Measurements from ENCODE around the gene RSPO4. TPM values are rescaled to one million over a fixed set of nuclear protein-coding genes. Genes with fewer than 3 reads are reported as not detected.

The RSPO4 gene
- total and polyA plus RNA-seq, 9 of the 15 experiments (the other 6 are each of a cell fraction or from before 2014, with no cell fraction given), result 0.04 to 0.34 TPM; not detected in 7

- no peak for TF ChIP-seq TBL1XR1 (IDR thresholded peaks at IDR 0.05; ENCODE audit: low read length in 2 of 2)
- no peak for TF ChIP-seq ZNF584 (CRISPR knock-in tag; IDR thresholded peaks at IDR 0.05; ENCODE audit: low read depth)
- TF ChIP-seq ZNF41 (CRISPR knock-in tag; conservative IDR thresholded peaks at IDR 0.05), result no peak
- no peak for TF ChIP-seq MTA1 (IDR thresholded peaks at IDR 0.05; ENCODE audit: borderline replicate concordance)
- TF ChIP-seq ESRRA (IDR thresholded peaks at IDR 0.05; ENCODE audit: borderline replicate concordance, low read depth), result no peak
Measured at GRCh38 chr20:1014471-1014870, 12.4 kb upstream of the RSPO4 start (continued).

GRCh38 chr20:1013566-1014340, 11.6 kb upstream of the RSPO4 start:
- ChIA-PET CTCF (ENCODE audit: low intra/inter-chr PET ratio) (no interaction called here), POLR2A (interaction anchor here (0.6 to 1.4 kb wide), 3 partner anchors 10 to 1703 kb away, joined by 3 to 4 read pairs (median 3); no protein-coding TSS in a partner anchor)
- Histone ChIP-seq H3K79me2 (ENCODE audit: control insufficient read depth, insufficient read depth, low read length) (no peaks in the 10 kb centered on the region), H2AFZ (ENCODE audit: low read depth, low read length) (no peak overlapping the region), H3K4me1 (replicated peaks in 1 of 2; ENCODE audit: control insufficient read depth in 2 of 2, insufficient read depth in 2 of 2, low read length in 2 of 2) (no peaks in the 10 kb centered on the region), H3K27me3 (ENCODE audit: control insufficient read depth in 2 of 2, insufficient read depth in 2 of 2, low read length in 2 of 2) (no peaks in the 10 kb centered on the region; a peak in 1 of 5 replicates), H4K20me1 (replicated peaks; ENCODE audit: control insufficient read depth, insufficient read depth, low read length) (no peaks in the 10 kb centered on the region), H3K9me3 (replicated peaks; ENCODE audit: control insufficient read depth, insufficient read depth, low read depth, low read length) (no peaks in the 10 kb centered on the region), H3K9ac (ENCODE audit: insufficient read depth in 1 of 2, low read depth in 2 of 2, low read length in 2 of 2) (no peak overlapping the region), H3K27ac (ENCODE audit: extremely low read depth, low read depth, low read length) (no peak overlapping the region), H3K4me3 (no peak overlapping the region), H3K9me1 (ENCODE audit: control insufficient read depth, insufficient read depth, low read length) (no peaks in the 10 kb centered on the region), H3K4me2 (ENCODE audit: insufficient read depth, low read length) (no peak overlapping the region), H3K36me3 (ENCODE audit: control insufficient read depth, insufficient read depth, low read length) (no peaks in the 10 kb centered on the region)
- FAIRE-seq, result no peak
- no TSS peak for BruUV-seq (replicated peaks)
- 0% methylated on average over 7 of the region's 7 CpGs for WGBS (ENCODE audit: insufficient coverage, low coverage, missing lambda C conversion rate)
- no peak for ATAC-seq
- intact Hi-C loops (cut with micrococcal nuclease) (no loop called here), in situ Hi-C loops (cut with MboI) (no loop called here)
- no peak for DNase-seq (ENCODE audit: extremely low read depth in 1 of 4, low spot score in 3 of 4)
- TF ChIP-seq ZNF507 (tag; conservative IDR thresholded peaks at IDR 0.05) (no peak), MXI1 (IDR thresholded peaks at IDR 0.05; ENCODE audit: low read depth, low read length) (no peak), NR2F6 (CRISPR knock-in tag; IDR thresholded peaks at IDR 0.05) (no peak), MXD1 (CRISPR knock-in tag; IDR thresholded peaks at IDR 0.05; ENCODE audit: borderline replicate concordance, poor library complexity, severe bottlenecking) (no peak), SMAD1 (IDR thresholded peaks at IDR 0.05; ENCODE audit: low read depth, low read length, partially characterized antibody) (no peak), ELF2 (CRISPR knock-in tag; IDR thresholded peaks at IDR 0.05) (no peak), BMI1 (IDR thresholded peaks at IDR 0.05; ENCODE audit: low read length) (no peak), MNT (conservative IDR thresholded peaks at IDR 0.05) (no peak), KAT2B (IDR thresholded peaks at IDR 0.05; ENCODE audit: low read depth, low read length) (no peak), SAP30 (IDR thresholded peaks at IDR 0.05; ENCODE audit: borderline replicate concordance, insufficient read depth, low read depth, low read length, poor library complexity, severe bottlenecking) (no peak)
